Stimulated activated naive CD8-positive, alpha-beta T cell treated with anti-CD3 and anti-CD28 coated beads, Interleukin-15, Interleukin-2, amounts not matched to agents 100 ng/mL and 50 ng/mL, for 24 hours (primary cell): Measurements from ENCODE around the gene ADAMTS10.
A peak's percentile ranks its signal among the peaks of the same experiment; 100 is the strongest.
"Not testable (repeated sequence)": the region's sequence is repeated elsewhere in the genome, so short reads cannot be mapped to it uniquely, and the experiment has no call there.

ENCODE experiments used
- H3K27ac Mint-ChIP-seq: one replicate; pipeline ENCODE4 v1.8.0; 2021; ENCODE audit warnings: mild to moderate bottlenecking, mixed read lengths
- H3K27me3 Mint-ChIP-seq: one replicate; pipeline ENCODE4 v1.8.0; 2021; ENCODE audit warnings: mixed read lengths
- H3K36me3 Mint-ChIP-seq: one replicate; pipeline ENCODE4 v1.8.0; 2021; ENCODE audit warnings: low read depth, mixed read lengths
- H3K4me1 Mint-ChIP-seq: one replicate; pipeline ENCODE4 v1.8.0; 2021; ENCODE audit warnings: low read depth, mixed read lengths
- H3K4me3 Mint-ChIP-seq: one replicate; pipeline ENCODE4 v1.8.0; 2021; ENCODE audit warnings: mild to moderate bottlenecking, mixed read lengths
- H3K9me3 Mint-ChIP-seq: one replicate; pipeline ENCODE4 v1.8.0; 2021; ENCODE audit warnings: mixed read lengths

ADAMTS10 gene

GRCh38 chr19:8569066-8569771, 41.3 kb downstream of the ADAMTS10 start:
- peaks cover 71% of the 10 kb centered on the region for H3K4me1 Mint-ChIP-seq
- H3K36me3 Mint-ChIP-seq = no peaks in the 10 kb centered on the region
- H3K27ac Mint-ChIP-seq = peak overlapping the region; percentile 78
- peak overlapping the region; percentile 35 for H3K4me3 Mint-ChIP-seq
- H3K27me3 Mint-ChIP-seq = no peaks in the 10 kb centered on the region
- H3K9me3 Mint-ChIP-seq = no peaks in the 10 kb centered on the region

GRCh38 chr19:8567522-8568172, 42.9 kb downstream of the ADAMTS10 start:
- H3K4me1 Mint-ChIP-seq = peaks cover 63% of the 10 kb centered on the region
- H3K27ac Mint-ChIP-seq = no peak overlapping the region
- H3K4me3 Mint-ChIP-seq = no peak overlapping the region
- H3K9me3 Mint-ChIP-seq = no peaks in the 10 kb centered on the region
- no peaks in the 10 kb centered on the region for H3K27me3 Mint-ChIP-seq
- no peaks in the 10 kb centered on the region for H3K36me3 Mint-ChIP-seq

- Mint-ChIP-seq H3K4me3 (no peak overlapping the region), H3K27me3 (no peaks in the 10 kb centered on the region), H3K27ac (no peak overlapping the region), H3K4me1 (peaks cover 56% of the 10 kb centered on the region), H3K9me3 (no peaks in the 10 kb centered on the region), H3K36me3 (no peaks in the 10 kb centered on the region)
Observed at GRCh38 chr19:8566855-8567254, 43.7 kb downstream of the ADAMTS10 start.

- not testable (repeated sequence) for H3K27me3 Mint-ChIP-seq, H3K27ac Mint-ChIP-seq, H3K9me3 Mint-ChIP-seq, H3K36me3 Mint-ChIP-seq, H3K4me3 Mint-ChIP-seq
- peaks cover 44% of the 10 kb centered on the region for H3K4me1 Mint-ChIP-seq
Observed at GRCh38 chr19:8564866-8565265, 45.6 kb downstream of the ADAMTS10 start.

- H3K27ac Mint-ChIP-seq = peak overlapping the region; percentile 40
- H3K9me3 Mint-ChIP-seq = no peaks in the 10 kb centered on the region
- no peaks in the 10 kb centered on the region for H3K36me3 Mint-ChIP-seq
- no peak overlapping the region for H3K4me3 Mint-ChIP-seq
- peaks cover 32% of the 10 kb centered on the region for H3K4me1 Mint-ChIP-seq
- no peaks in the 10 kb centered on the region for H3K27me3 Mint-ChIP-seq
Observed at GRCh38 chr19:8561075-8561764, 49.3 kb downstream of the ADAMTS10 start.

- Mint-ChIP-seq H3K9me3 (no peaks in the 10 kb centered on the region), H3K4me3 (no peak overlapping the region), H3K27me3 (no peaks in the 10 kb centered on the region), H3K36me3 (no peaks in the 10 kb centered on the region), H3K4me1 (peaks cover 16% of the 10 kb centered on the region), H3K27ac (peak overlapping the region; percentile 79)
Observed at GRCh38 chr19:8558325-8558724, 52.2 kb downstream of the ADAMTS10 start.

- Mint-ChIP-seq H3K4me3 (no peak overlapping the region), H3K4me1 (peaks cover 16% of the 10 kb centered on the region)
Observed at GRCh38 chr19:8557642-8558238, 52.8 kb downstream of the ADAMTS10 start.

GRCh38 chr19:8553729-8554128, 56.8 kb downstream of the ADAMTS10 start:
- H3K27me3 Mint-ChIP-seq, H3K36me3 Mint-ChIP-seq, H3K9me3 Mint-ChIP-seq, H3K27ac Mint-ChIP-seq, H3K4me3 Mint-ChIP-seq: not testable (repeated sequence)
- peaks cover 13% of the 10 kb centered on the region for H3K4me1 Mint-ChIP-seq

More at GRCh38 chr19:8557642-8558238, 52.8 kb downstream of the ADAMTS10 start:
- H3K27me3 Mint-ChIP-seq = no peaks in the 10 kb centered on the region
- H3K9me3 Mint-ChIP-seq = no peaks in the 10 kb centered on the region
- H3K36me3 Mint-ChIP-seq = peaks cover 5% of the 10 kb centered on the region
- peak overlapping the region; percentile 79 for H3K27ac Mint-ChIP-seq

GRCh38 chr19:8552810-8553209, 57.7 kb downstream of the ADAMTS10 start:
- Mint-ChIP-seq H3K4me1 (peaks cover 5% of the 10 kb centered on the region), H3K36me3 (peaks cover 8% of the 10 kb centered on the region), H3K4me3 (no peak overlapping the region), H3K27me3 (no peaks in the 10 kb centered on the region), H3K27ac (no peak overlapping the region), H3K9me3 (no peaks in the 10 kb centered on the region)

- Mint-ChIP-seq H3K27me3 (no peaks in the 10 kb centered on the region), H3K4me3 (no peak overlapping the region), H3K9me3 (no peaks in the 10 kb centered on the region), H3K27ac (no peak overlapping the region), H3K4me1 (no peaks in the 10 kb centered on the region), H3K36me3 (peaks cover 8% of the 10 kb centered on the region)
Observed at GRCh38 chr19:8550070-8550469, 60.4 kb downstream of the ADAMTS10 start.

GRCh38 chr19:8545743-8546142, 64.8 kb downstream of the ADAMTS10 start:
- Mint-ChIP-seq H3K4me1 (no peaks in the 10 kb centered on the region), H3K9me3 (no peaks in the 10 kb centered on the region), H3K27me3 (no peaks in the 10 kb centered on the region), H3K27ac (no peak overlapping the region), H3K36me3 (no peaks in the 10 kb centered on the region), H3K4me3 (no peak overlapping the region)

GRCh38 chr19:8544168-8544567, 66.3 kb downstream of the ADAMTS10 start:
- Mint-ChIP-seq H3K4me3 (no peak overlapping the region), H3K9me3 (no peaks in the 10 kb centered on the region), H3K27me3 (no peaks in the 10 kb centered on the region), H3K36me3 (no peaks in the 10 kb centered on the region), H3K4me1 (no peaks in the 10 kb centered on the region), H3K27ac (no peak overlapping the region)

GRCh38 chr19:8539621-8540149, 70.8 kb downstream of the ADAMTS10 start:
- H3K4me1 Mint-ChIP-seq = no peaks in the 10 kb centered on the region
- no peak overlapping the region for H3K27ac Mint-ChIP-seq
- no peak overlapping the region for H3K4me3 Mint-ChIP-seq
- H3K9me3 Mint-ChIP-seq = no peaks in the 10 kb centered on the region
- H3K36me3 Mint-ChIP-seq = peaks cover 5% of the 10 kb centered on the region
- H3K27me3 Mint-ChIP-seq = no peaks in the 10 kb centered on the region

- H3K9me3 Mint-ChIP-seq = no peaks in the 10 kb centered on the region
- peaks cover 5% of the 10 kb centered on the region for H3K36me3 Mint-ChIP-seq
- H3K4me1 Mint-ChIP-seq = no peaks in the 10 kb centered on the region
- H3K27ac Mint-ChIP-seq = no peak overlapping the region
- no peak overlapping the region for H3K4me3 Mint-ChIP-seq
- no peaks in the 10 kb centered on the region for H3K27me3 Mint-ChIP-seq
Observed at GRCh38 chr19:8537099-8537498, 73.4 kb downstream of the ADAMTS10 start.

GRCh38 chr19:8536282-8536681, 74.2 kb downstream of the ADAMTS10 start:
- Mint-ChIP-seq H3K4me1 (no peaks in the 10 kb centered on the region), H3K27me3 (no peaks in the 10 kb centered on the region), H3K36me3 (peaks cover 5% of the 10 kb centered on the region), H3K4me3 (no peak overlapping the region), H3K27ac (peak overlapping the region; percentile 24), H3K9me3 (no peaks in the 10 kb centered on the region)
